Measurements from ENCODE around the gene LAG3. TPM values are rescaled to one million over a fixed set of nuclear protein-coding genes. Genes with fewer than 3 reads are reported as not detected.

LAG3 gene
- total RNA-seq, 2 experiments from 2014 or later: 0.19 TPM; not detected in 1

DNA sequence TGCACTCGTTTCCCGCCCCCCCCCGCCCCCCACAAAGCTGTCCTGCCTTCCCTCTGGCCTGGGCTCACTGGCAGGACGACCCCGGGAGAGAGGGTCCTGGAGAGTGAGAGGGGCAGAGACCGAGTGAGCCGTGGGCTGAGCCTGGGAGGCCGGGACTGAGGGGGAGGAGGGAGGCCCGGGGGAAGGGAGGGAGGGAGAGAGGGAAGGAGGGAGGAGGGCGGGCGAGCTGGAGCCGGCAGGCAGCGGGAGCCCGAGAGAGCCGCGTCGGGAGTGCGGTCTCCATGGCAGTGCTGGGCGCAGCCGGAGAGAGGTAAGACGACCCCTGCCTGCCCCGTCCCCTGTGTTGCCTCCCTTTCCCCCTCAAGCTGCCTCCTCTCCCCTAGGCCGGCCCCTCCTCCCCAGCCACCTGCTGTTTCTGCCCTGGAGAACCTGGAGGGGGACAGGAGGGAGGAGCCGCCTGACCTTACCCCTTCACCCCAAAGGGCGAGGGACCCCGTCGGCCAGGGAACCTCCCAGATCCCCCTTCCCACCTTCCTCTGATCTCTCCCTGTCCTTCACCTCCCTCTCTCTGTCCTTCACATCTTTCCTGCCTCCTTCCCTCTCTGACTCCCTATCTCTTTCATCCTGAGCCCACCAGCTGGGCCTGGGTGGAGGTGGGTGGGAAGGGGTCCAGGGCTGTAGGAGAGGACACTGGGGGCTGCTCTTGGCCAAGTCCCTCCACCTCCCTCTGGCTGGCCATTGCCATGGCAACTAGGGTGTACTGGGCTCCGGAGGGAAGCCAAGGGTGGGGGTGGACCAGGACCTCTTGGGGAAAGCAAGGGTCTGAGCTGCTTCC, 49.5 kb downstream of the LAG3 start, which contains the start of gene GPR162:
GPR162 (plus strand) TSS at position 231 of the 835 bp plus-strand sequence. CDS start 2,078 bp downstream, outside the sequence.
- Histone ChIP-seq H3K79me2 (ENCODE audit: insufficient read depth, low read depth, low read length) (no peaks in the 10 kb centered on the region), H3K27ac (ENCODE audit: low read depth, low read length, poor library complexity, severe bottlenecking) (no peak within 1 kb of the TSS), H3K4me3 (ENCODE audit: low read depth, low read length, poor library complexity, severe bottlenecking) (no peak within 1 kb of the TSS), H3K4me1 (ENCODE audit: insufficient read depth, low read length, poor library complexity, severe bottlenecking) (peaks cover 6% of the 10 kb centered on the region), H4K20me1 (ENCODE audit: insufficient read depth, low read length) (no peaks in the 10 kb centered on the region), H3K9me2 (ENCODE audit: insufficient read depth, low read length) (no peaks in the 10 kb centered on the region), H2AFZ (ENCODE audit: low read length) (no peak within 1 kb of the TSS), H3K4me2 (ENCODE audit: low read length) (no peak within 1 kb of the TSS), H3K36me3 (ENCODE audit: insufficient read depth, low read length) (no peaks in the 10 kb centered on the region), H3K9me3 (ENCODE audit: low read length) (no peaks in the 10 kb centered on the region)
- TF ChIP-seq, protein P1, sequence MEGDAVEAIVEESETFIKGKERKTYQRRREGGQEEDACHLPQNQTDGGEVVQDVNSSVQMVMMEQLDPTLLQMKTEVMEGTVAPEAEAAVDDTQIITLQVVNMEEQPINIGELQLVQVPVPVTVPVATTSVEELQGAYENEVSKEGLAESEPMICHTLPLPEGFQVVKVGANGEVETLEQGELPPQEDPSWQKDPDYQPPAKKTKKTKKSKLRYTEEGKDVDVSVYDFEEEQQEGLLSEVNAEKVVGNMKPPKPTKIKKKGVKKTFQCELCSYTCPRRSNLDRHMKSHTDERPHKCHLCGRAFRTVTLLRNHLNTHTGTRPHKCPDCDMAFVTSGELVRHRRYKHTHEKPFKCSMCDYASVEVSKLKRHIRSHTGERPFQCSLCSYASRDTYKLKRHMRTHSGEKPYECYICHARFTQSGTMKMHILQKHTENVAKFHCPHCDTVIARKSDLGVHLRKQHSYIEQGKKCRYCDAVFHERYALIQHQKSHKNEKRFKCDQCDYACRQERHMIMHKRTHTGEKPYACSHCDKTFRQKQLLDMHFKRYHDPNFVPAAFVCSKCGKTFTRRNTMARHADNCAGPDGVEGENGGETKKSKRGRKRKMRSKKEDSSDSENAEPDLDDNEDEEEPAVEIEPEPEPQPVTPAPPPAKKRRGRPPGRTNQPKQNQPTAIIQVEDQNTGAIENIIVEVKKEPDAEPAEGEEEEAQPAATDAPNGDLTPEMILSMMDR (conservative IDR thresholded peaks at IDR 0.05; ENCODE audit: low read length): no peak
- no peak for TF ChIP-seq EZH2phosphoT487 (IDR thresholded peaks at IDR 0.05; ENCODE audit: borderline replicate concordance, low read depth, low read length)
- no TSS peak for BruUV-seq (replicated peaks)
- DNase-seq (ENCODE audit: low spot score): no peak
- ChIA-PET POLR2A (interaction anchor here (0.9 to 1.3 kb wide), 2 partner anchors 30 to 32 kb away, joined by 3 to 4 read pairs; partner anchors contain the start of genes CD4 and USP5), CTCF (ENCODE audit: unreplicated experiment) (interaction anchor here (0.5 to 0.9 kb wide), 2 partner anchors 12 to 29 kb away, joined by 3 to 4 read pairs; partner anchors contain the start of gene CDCA3)
- intact Hi-C loops (cut with micrococcal nuclease; ENCODE audit: unreplicated experiment): no loop called here

DNA sequence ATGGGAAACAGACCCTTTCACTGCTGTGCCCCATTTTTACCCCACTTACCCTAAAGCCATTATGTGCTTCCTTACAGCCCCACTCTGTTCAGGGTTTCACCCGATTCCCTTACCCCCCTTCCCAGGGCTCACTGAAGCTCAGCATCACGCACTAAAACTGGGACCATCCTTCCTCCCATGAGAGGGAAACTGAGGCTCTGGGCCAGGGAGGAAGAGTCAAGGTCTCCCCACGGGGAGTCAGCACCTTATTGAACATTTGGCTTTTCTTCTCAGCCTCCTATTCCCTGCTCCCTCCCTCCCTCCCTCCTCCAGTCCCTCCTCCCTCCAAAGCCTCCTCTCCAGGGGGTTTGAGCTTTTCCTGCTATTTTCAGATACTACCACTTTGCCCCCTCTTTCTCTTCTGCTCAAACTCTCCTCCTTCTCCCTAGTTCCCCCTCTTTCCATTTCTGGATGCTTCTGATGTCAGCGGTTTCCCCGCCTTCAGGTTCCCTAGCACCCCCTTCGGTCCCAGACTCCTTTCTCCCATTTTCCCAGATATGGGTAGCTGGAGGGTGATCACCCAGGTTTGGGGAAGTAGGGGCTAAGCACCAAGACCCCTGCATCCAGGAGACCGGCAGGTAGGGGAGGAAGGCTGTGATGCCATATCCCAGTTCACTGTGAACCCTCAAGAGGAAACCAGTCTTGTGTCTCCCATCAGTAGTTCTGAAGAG, 50.3 kb downstream of the LAG3 start:
- intact Hi-C loops (cut with micrococcal nuclease; ENCODE audit: unreplicated experiment): no loop called here
- H3K36me3 ChIP-seq (ENCODE audit: insufficient read depth, low read length): no peaks in the 10 kb centered on the region
- H3K9me2 ChIP-seq (ENCODE audit: insufficient read depth, low read length): no peaks in the 10 kb centered on the region
- no TSS peak for BruUV-seq (replicated peaks)
- H3K4me1 ChIP-seq (ENCODE audit: insufficient read depth, low read length, poor library complexity, severe bottlenecking): peaks cover 11% of the 10 kb centered on the region
- no peak overlapping the region for H3K4me3 ChIP-seq (ENCODE audit: low read depth, low read length, poor library complexity, severe bottlenecking)
- H4K20me1 ChIP-seq (ENCODE audit: insufficient read depth, low read length): no peaks in the 10 kb centered on the region
- TF ChIP-seq, protein P1 (conservative IDR thresholded peaks at IDR 0.05; ENCODE audit: low read length): no peak
- TF ChIP-seq EZH2phosphoT487 (IDR thresholded peaks at IDR 0.05; ENCODE audit: borderline replicate concordance, low read depth, low read length): no peak
- H3K27ac ChIP-seq (ENCODE audit: low read depth, low read length, poor library complexity, severe bottlenecking): no peak overlapping the region
- no peak for DNase-seq (ENCODE audit: low spot score)
- no peak overlapping the region for H3K4me2 ChIP-seq (ENCODE audit: low read length)
- H3K79me2 ChIP-seq (ENCODE audit: insufficient read depth, low read depth, low read length): no peaks in the 10 kb centered on the region
- ChIA-PET POLR2A (interaction anchor here (1.1 to 1.3 kb wide), 2 partner anchors 9 to 33 kb away, joined by 3 to 5 read pairs; partner anchors contain the start of gene CD4), CTCF (ENCODE audit: unreplicated experiment) (no interaction called here)
- no peak overlapping the region for H2AFZ ChIP-seq (ENCODE audit: low read length)
- H3K9me3 ChIP-seq (ENCODE audit: low read length): no peaks in the 10 kb centered on the region
